Muscle of leg (tissue), 11 donors: ENCODE measurements around the gene ACER3. TPM values are rescaled to one million over a fixed set of nuclear protein-coding genes. Genes with fewer than 3 reads are reported as not detected.

ENCODE experiments used
- DNase-seq: peaks from one replicate; pipeline ENCODE4 v3.0.0; 2013
- H3K27ac ChIP-seq: one replicate; pipeline ENCODE4 v1.5.1; 2013; ENCODE audit warnings: mild to moderate bottlenecking, low read length, control low read depth
- H3K27me3 ChIP-seq: one replicate; pipeline ENCODE4 v1.6.1; 2013; ENCODE audit warnings: low read length; ENCODE audit not compliant: control insufficient read depth, insufficient read depth
- H3K36me3 ChIP-seq: one replicate; pipeline ENCODE4 v1.6.1; 2013; ENCODE audit warnings: low read length; ENCODE audit not compliant: control insufficient read depth, insufficient read depth
- H3K4me1 ChIP-seq: one replicate; pipeline ENCODE4 v1.6.1; 2013; ENCODE audit warnings: low read length; ENCODE audit not compliant: control insufficient read depth, insufficient read depth
- H3K4me3 ChIP-seq: one replicate; pipeline ENCODE4 v1.5.1; 2013; ENCODE audit warnings: low read length, control low read depth
- H3K9me3 ChIP-seq: replicated peaks from 2 replicates; pipeline ENCODE4 v1.6.1; 2013; ENCODE audit warnings: low read depth, low read length; ENCODE audit not compliant: control insufficient read depth
- WGBS: methylation state at CpG from one replicate; pipeline ENCODE4 v1.1.5; 2013; ENCODE audit warnings: missing lambda C conversion rate; ENCODE audit not compliant: insufficient coverage; 5-methylcytosine and 5-hydroxymethylcytosine counted together
- polyA plus RNA-seq, 8 donors: library from polyadenylated mRNA; unstranded; fragments of 120-200 nt; gene quantifications; one replicate each; pipeline versions ENCODE4 v1.2.1 to v1.2.3, GENCODE V29; 2013; ENCODE audit warnings: inconsistent platforms in 1 of 8, low replicate concordance in 1 of 8; ENCODE audit not compliant: insufficient read length in 8 of 8, insufficient read depth in 1 of 8
- total RNA-seq: library from RNA; stranded (reverse); fragments of 120-200 nt; gene quantifications from one replicate; pipeline ENCODE4 v1.2.4, GENCODE V29; 2013

The ACER3 gene
- total and polyA plus RNA-seq, 9 donors, result 4.5 to 10.3 (median 5.9) TPM

GRCh38 chr11:76980196-76980595 is 119.5 kb downstream of the ACER3 start:
- H3K9me3 ChIP-seq, result peaks cover 3% of the 10 kb centered on the region
- DNase-seq, result no peak
- no peaks in the 10 kb centered on the region for H3K4me1 ChIP-seq
- H3K36me3 ChIP-seq, result no peaks in the 10 kb centered on the region
- H3K4me3 ChIP-seq, result no peak overlapping the region
- no peaks in the 10 kb centered on the region for H3K27me3 ChIP-seq
- no peak overlapping the region for H3K27ac ChIP-seq

- no peaks in the 10 kb centered on the region for H3K27me3 ChIP-seq
- no peaks in the 10 kb centered on the region for H3K9me3 ChIP-seq
- no peak overlapping the region for H3K4me3 ChIP-seq
- no peaks in the 10 kb centered on the region for H3K4me1 ChIP-seq
- no peaks in the 10 kb centered on the region for H3K36me3 ChIP-seq
- 94% methylated on average over 1 of the region's 1 CpG for WGBS
- no peak for DNase-seq
- no peak overlapping the region for H3K27ac ChIP-seq
These were observed 124.0 kb downstream of the ACER3 start for GRCh38 chr11:76984743-76985142.

- Histone ChIP-seq H3K27ac (no peak overlapping the region), H3K36me3 (no peaks in the 10 kb centered on the region), H3K4me1 (no peaks in the 10 kb centered on the region), H3K4me3 (no peak overlapping the region), H3K27me3 (no peaks in the 10 kb centered on the region), H3K9me3 (no peaks in the 10 kb centered on the region)
- no peak for DNase-seq
- WGBS, result 60% methylated on average over 1 of the region's 1 CpG
These were observed 126.5 kb downstream of the ACER3 start for GRCh38 chr11:76987203-76987602.

DNA sequence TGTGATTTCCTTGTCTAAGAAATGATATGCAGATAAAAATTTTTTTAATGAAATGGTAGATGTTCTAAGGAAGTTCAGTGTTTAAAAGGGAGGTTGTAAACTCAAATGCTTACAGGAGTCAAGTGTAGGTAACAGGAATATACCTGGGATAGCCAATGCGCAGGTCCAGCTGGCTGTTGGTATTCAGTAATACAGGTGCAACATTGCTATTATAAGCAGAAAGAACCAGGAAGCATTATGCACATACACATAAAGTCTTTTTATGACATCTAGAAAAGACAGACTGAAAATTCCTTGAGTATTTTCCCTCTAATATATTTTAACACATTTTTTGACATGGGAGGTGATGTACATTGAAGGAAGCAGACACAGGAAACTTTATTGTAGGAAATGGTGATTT is 129.9 kb downstream of the ACER3 start:
- Histone ChIP-seq H3K27me3 (no peaks in the 10 kb centered on the region), H3K9me3 (no peaks in the 10 kb centered on the region), H3K4me3 (no peak overlapping the region), H3K36me3 (no peaks in the 10 kb centered on the region), H3K27ac (no peak overlapping the region), H3K4me1 (no peaks in the 10 kb centered on the region)
- WGBS, result no CpG with 5 or more reads among the region's 1 CpG
- no peak for DNase-seq

GRCh38 chr11:76995081-76995576 is 134.4 kb downstream of the ACER3 start:
- no peak overlapping the region for H3K27ac ChIP-seq

DNA sequence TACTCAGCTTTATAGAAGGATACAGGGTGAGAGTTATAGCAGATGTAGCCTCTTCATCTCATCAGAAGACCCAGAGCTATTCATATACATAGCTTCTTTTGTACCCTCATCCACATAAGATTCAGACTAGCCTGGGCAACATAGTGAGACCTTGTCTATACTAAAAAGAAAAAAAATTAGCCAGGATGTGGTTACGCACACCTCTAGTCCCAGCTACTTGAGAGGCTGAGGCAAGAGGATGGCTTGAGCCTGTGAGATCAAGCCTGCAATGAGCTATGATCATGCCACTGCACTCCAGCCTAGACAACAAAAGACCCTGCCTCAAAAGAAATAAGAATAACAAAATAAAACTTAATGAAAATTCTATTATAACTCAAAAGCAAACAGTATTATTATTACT is 136.8 kb downstream of the ACER3 start:
- Histone ChIP-seq H3K9me3 (no peaks in the 10 kb centered on the region), H3K36me3 (no peaks in the 10 kb centered on the region), H3K27ac (no peak overlapping the region), H3K4me1 (no peaks in the 10 kb centered on the region), H3K4me3 (no peak overlapping the region), H3K27me3 (no peaks in the 10 kb centered on the region)
- DNase-seq, result no peak
- no CpG with 5 or more reads among the region's 1 CpG for WGBS

More at GRCh38 chr11:76995081-76995576, 134.4 kb downstream of the ACER3 start:
- Histone ChIP-seq H3K36me3 (no peaks in the 10 kb centered on the region), H3K4me1 (no peaks in the 10 kb centered on the region), H3K27me3 (no peaks in the 10 kb centered on the region), H3K4me3 (no peak overlapping the region), H3K9me3 (no peaks in the 10 kb centered on the region)
- no peak for DNase-seq

GRCh38 chr11:76999597-76999996 is 138.9 kb downstream of the ACER3 start:
- Histone ChIP-seq H3K4me1 (no peaks in the 10 kb centered on the region), H3K9me3 (no peaks in the 10 kb centered on the region), H3K36me3 (no peaks in the 10 kb centered on the region), H3K4me3 (no peak overlapping the region), H3K27ac (no peak overlapping the region), H3K27me3 (no peaks in the 10 kb centered on the region)
- DNase-seq, result no peak
- WGBS, result no CpG with 5 or more reads among the region's 1 CpG

DNA sequence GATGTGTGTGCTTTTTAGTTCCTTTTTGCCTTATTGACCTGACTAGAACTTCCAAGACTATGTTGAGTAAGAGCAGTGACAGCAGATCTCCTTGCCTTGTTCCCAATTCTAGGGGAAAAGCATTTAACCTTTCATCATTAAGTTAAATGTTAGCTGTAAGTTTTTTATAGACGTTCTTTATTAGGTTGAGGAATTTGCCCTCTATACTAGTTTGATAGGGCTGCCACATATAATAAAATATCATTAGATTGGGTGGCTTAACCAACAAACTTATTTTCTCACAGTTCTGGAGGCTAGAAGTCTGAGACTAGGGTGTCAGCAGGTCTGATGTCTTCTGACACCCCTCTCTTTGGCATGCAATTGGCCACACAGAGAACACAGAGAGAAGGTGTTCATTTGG is 140.9 kb downstream of the ACER3 start:
- WGBS, result no CpG with 5 or more reads among the region's 1 CpG
- no peaks in the 10 kb centered on the region for H3K36me3 ChIP-seq
- no peak for DNase-seq
- no peaks in the 10 kb centered on the region for H3K27me3 ChIP-seq
- no peaks in the 10 kb centered on the region for H3K4me1 ChIP-seq
- H3K27ac ChIP-seq, result no peak overlapping the region
- no peak overlapping the region for H3K4me3 ChIP-seq
- H3K9me3 ChIP-seq, result no peaks in the 10 kb centered on the region

DNA sequence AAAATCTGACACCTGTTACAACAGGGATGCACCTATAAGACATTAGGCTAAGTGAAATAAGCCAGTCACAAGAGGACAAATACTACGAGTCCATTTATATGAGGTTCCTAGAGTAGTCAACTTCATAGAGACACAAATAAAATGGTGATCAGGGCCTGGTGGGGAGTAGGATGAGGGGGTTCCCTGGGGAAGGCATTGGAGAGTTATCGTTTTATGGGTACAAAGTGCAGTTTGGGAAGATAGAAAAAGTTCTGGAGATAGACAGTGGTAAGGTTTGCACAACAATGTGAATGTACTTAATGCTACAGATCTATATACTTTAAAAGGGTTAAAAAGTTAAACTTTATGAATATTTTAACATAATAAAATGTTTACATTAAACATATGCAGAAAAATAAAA is 142.1 kb downstream of the ACER3 start:
- H3K27ac ChIP-seq, result no peak overlapping the region
- no peaks in the 10 kb centered on the region for H3K27me3 ChIP-seq
- H3K36me3 ChIP-seq, result no peaks in the 10 kb centered on the region
- WGBS, result no CpG with 5 or more reads among the region's 2 CpGs
- H3K9me3 ChIP-seq, result no peaks in the 10 kb centered on the region
- DNase-seq, result no peak
- no peak overlapping the region for H3K4me3 ChIP-seq
- no peaks in the 10 kb centered on the region for H3K4me1 ChIP-seq

GRCh38 chr11:77003963-77004362 is 143.2 kb downstream of the ACER3 start:
- H3K9me3 ChIP-seq, result no peaks in the 10 kb centered on the region
- no peaks in the 10 kb centered on the region for H3K27me3 ChIP-seq
- no peaks in the 10 kb centered on the region for H3K36me3 ChIP-seq
- no peak overlapping the region for H3K4me3 ChIP-seq
- no peak for DNase-seq
- H3K27ac ChIP-seq, result no peak overlapping the region
- no peaks in the 10 kb centered on the region for H3K4me1 ChIP-seq
- no CpG with 5 or more reads among the region's 2 CpGs for WGBS

- Histone ChIP-seq H3K36me3 (peaks cover 3% of the 10 kb centered on the region), H3K27me3 (no peaks in the 10 kb centered on the region), H3K4me1 (no peaks in the 10 kb centered on the region), H3K27ac (no peak overlapping the region), H3K9me3 (no peaks in the 10 kb centered on the region), H3K4me3 (no peak overlapping the region)
- DNase-seq, result no peak
These were observed 148.9 kb downstream of the ACER3 start for GRCh38 chr11:77009533-77010160.
